CD8-positive, alpha-beta memory T cell (primary cell): ENCODE results near the gene ALDH1B1. TPM values are rescaled to one million over a fixed set of nuclear protein-coding genes. Genes with fewer than 3 reads are reported as not detected.

Source experiments
- CTCF ChIA-PET: fragments of 350-600 bp; sonication (Branson Sonifier 250); formaldehyde crosslinking; loops from one replicate; lab custom pipeline; 2021; ENCODE audit warnings: antibody characterized with exemption; lab: Charles Lee
- POLR2A ChIA-PET: fragments of 350-600 bp; sonication (Branson Sonifier 250); formaldehyde crosslinking; loops from one replicate; lab custom pipeline; 2021; ENCODE audit warnings: antibody characterized with exemption; lab: Charles Lee
- DNase-seq, 5 donors: peaks; one replicate each; pipeline versions ENCODE4 v3.0.0 to v3.0.0-alpha.2; 2020 to 2022; ENCODE audit warnings: mixed read lengths in 1 of 5
- H3K27ac ChIP-seq: one replicate; pipeline ENCODE4 v1.7.0; 2013; ENCODE audit warnings: low read depth, mild to moderate bottlenecking, low read length, moderate library complexity
- H3K27me3 ChIP-seq: 2 replicates; pipeline ENCODE4 v1.7.0; 2013; ENCODE audit warnings: low read length, mild to moderate bottlenecking; ENCODE audit not compliant: insufficient read depth, poor library complexity, severe bottlenecking
- H3K36me3 ChIP-seq: 2 replicates; pipeline ENCODE4 v1.7.0; 2013; ENCODE audit warnings: mild to moderate bottlenecking, low read length, moderate library complexity; ENCODE audit not compliant: insufficient read depth
- H3K4me1 ChIP-seq: 2 replicates; pipeline ENCODE4 v1.7.0; 2013; ENCODE audit warnings: mild to moderate bottlenecking, low read length, moderate library complexity; ENCODE audit not compliant: insufficient read depth
- H3K4me3 ChIP-seq: 2 replicates; pipeline ENCODE4 v1.7.0; 2013; ENCODE audit warnings: mild to moderate bottlenecking, low read length
- H3K9me3 ChIP-seq: 2 replicates; pipeline ENCODE4 v1.7.0; 2013; ENCODE audit warnings: mild to moderate bottlenecking, low read length
- H3K27ac Mint-ChIP-seq, 8 donors: one replicate each; pipeline ENCODE4 v1.8.0; 2020 to 2021; ENCODE audit warnings: mixed read lengths in 8 of 8, mild to moderate bottlenecking in 6 of 8, inconsistent platforms in 3 of 8, moderate library complexity in 3 of 8
- H3K27me3 Mint-ChIP-seq, 2 donors: one replicate each; pipeline ENCODE4 v1.8.0; 2020 to 2021; ENCODE audit warnings: mixed read lengths in 2 of 2, mild to moderate bottlenecking in 1 of 2, moderate library complexity in 1 of 2
- H3K36me3 Mint-ChIP-seq, 3 donors: one replicate each; pipeline ENCODE4 v1.8.0; 2020 to 2021; ENCODE audit warnings: mixed read lengths in 3 of 3, inconsistent platforms in 1 of 3, mild to moderate bottlenecking in 1 of 3
- H3K4me1 Mint-ChIP-seq, 3 donors: one replicate each; pipeline ENCODE4 v1.8.0; 2020 to 2021; ENCODE audit warnings: mixed read lengths in 3 of 3, inconsistent platforms in 1 of 3, mild to moderate bottlenecking in 1 of 3
- H3K4me3 Mint-ChIP-seq, 7 donors: one replicate each; pipeline ENCODE4 v1.8.0; 2020 to 2021; ENCODE audit warnings: mixed read lengths in 7 of 7, mild to moderate bottlenecking in 6 of 7, moderate library complexity in 4 of 7, inconsistent platforms in 2 of 7
- H3K9me3 Mint-ChIP-seq, 5 donors: one replicate each; pipeline ENCODE4 v1.8.0; 2020 to 2022; ENCODE audit warnings: mixed read lengths in 5 of 5, mild to moderate bottlenecking in 3 of 5, moderate library complexity in 2 of 5, inconsistent platforms in 1 of 5
- polyA plus RNA-seq: library from polyadenylated mRNA; unstranded; fragments of 300-500 nt; fragmentation: Illumina TruSeq; gene quantifications from one replicate; pipeline ENCODE4 v1.2.3, GENCODE V29; 2021
- total RNA-seq, 2 experiments: library from RNA; stranded (reverse); gene quantifications; one replicate each; pipeline ENCODE4 v1.2.3, GENCODE V29; 2021

Gene ALDH1B1
- total and polyA plus RNA-seq, 3 experiments from 2014 or later: 13.9 to 27.6 (median 25.1) TPM

DNA sequence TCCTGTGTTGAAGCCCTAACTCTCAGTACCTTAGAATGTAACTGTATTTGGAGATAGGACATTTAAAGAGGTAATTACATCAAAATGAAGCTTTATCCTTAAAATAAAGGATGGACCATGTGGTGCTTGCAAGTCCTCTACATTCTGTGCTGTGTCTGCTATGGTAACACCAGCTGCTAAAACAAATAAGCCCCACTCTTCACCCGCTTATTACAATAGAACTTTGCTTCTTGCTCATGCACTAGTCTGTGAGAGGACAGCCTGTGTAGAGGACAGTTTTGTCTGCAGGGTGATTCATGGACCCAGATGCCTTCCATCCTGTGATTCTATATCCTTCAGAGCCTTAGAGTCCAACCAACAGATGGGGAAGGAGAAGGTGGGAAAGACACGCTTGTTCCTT is 44.2 kb downstream of the ALDH1B1 start:
- no peak overlapping the region for H3K4me3 Mint-ChIP-seq
- H3K27ac ChIP-seq: no peak overlapping the region
- H3K27me3 ChIP-seq: no peaks in the 10 kb centered on the region
- no peak for DNase-seq
- POLR2A ChIA-PET: no interaction called here
- H3K27me3 Mint-ChIP-seq: peaks cover 12 to 22% of the 10 kb centered on the region in 2 donors
- H3K9me3 Mint-ChIP-seq: no peaks in the 10 kb centered on the region
- H3K4me1 ChIP-seq: no peaks in the 10 kb centered on the region
- no peaks in the 10 kb centered on the region for H3K36me3 Mint-ChIP-seq
- CTCF ChIA-PET: no interaction called here
- H3K4me1 Mint-ChIP-seq: no peaks in the 10 kb centered on the region
- no peaks in the 10 kb centered on the region for H3K36me3 ChIP-seq
- H3K4me3 ChIP-seq: no peak overlapping the region
- H3K27ac Mint-ChIP-seq: no peak overlapping the region
- H3K9me3 ChIP-seq: no peaks in the 10 kb centered on the region

GRCh38 chr9:38437193-38437823 is 44.8 kb downstream of the ALDH1B1 start:
- H3K9me3 Mint-ChIP-seq: no peaks in the 10 kb centered on the region
- H3K4me1 Mint-ChIP-seq: no peaks in the 10 kb centered on the region
- ChIA-PET POLR2A (no interaction called here), CTCF (no interaction called here)
- no peaks in the 10 kb centered on the region for H3K36me3 Mint-ChIP-seq
- DNase-seq: no peak
- no peak overlapping the region for H3K4me3 Mint-ChIP-seq
- H3K27me3 Mint-ChIP-seq: peaks cover 12 to 20% of the 10 kb centered on the region in 2 donors
- no peak overlapping the region for H3K27ac ChIP-seq
- no peak overlapping the region for H3K27ac Mint-ChIP-seq
- no peaks in the 10 kb centered on the region for H3K36me3 ChIP-seq
- H3K27me3 ChIP-seq: no peaks in the 10 kb centered on the region
- no peaks in the 10 kb centered on the region for H3K4me1 ChIP-seq
- no peak overlapping the region for H3K4me3 ChIP-seq
- no peaks in the 10 kb centered on the region for H3K9me3 ChIP-seq

DNA sequence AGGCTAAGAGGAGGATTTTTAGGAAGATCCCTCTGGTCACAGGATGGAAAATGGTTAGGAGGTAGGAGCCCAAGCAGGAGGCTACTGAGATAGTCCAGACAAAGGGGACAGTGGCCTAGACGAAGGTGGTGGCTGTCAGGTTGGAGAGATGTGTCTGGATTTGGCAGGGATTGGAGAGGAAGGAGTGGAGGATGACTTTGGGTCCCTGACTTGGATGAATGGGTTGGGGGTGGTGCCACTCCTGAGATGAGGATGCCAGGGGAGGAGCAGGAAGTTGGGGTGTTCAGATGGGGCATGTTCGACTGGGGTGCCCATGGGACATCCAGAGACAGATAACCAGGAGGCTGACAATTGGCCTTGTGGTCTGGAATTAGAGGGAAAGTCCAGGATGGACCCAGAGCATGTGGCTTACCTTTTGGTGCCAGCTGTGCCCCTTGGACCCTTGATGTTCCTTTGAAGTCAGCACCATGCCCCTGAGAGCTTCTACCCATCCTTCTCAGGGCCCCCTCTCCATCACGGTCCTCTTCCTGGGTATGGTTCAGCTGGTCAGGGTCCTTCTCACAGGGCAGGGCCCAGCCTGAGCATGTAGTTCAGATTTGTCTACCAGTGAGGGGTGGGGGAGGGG is 46.9 kb downstream of the ALDH1B1 start:
- Mint-ChIP-seq H3K9me3 (no peaks in the 10 kb centered on the region), H3K36me3 (no peaks in the 10 kb centered on the region), H3K4me1 (no peaks in the 10 kb centered on the region), H3K27ac (peak overlapping the region in 1 of 8 donors; percentile 32), H3K4me3 (no peak overlapping the region), H3K27me3 (peaks cover 11 to 20% of the 10 kb centered on the region in 2 donors)
- DNase-seq: no peak
- POLR2A ChIA-PET: no interaction called here
- no peaks in the 10 kb centered on the region for H3K9me3 ChIP-seq
- no peak overlapping the region for H3K4me3 ChIP-seq
- CTCF ChIA-PET: no interaction called here
- H3K27me3 ChIP-seq: no peaks in the 10 kb centered on the region
- H3K4me1 ChIP-seq: no peaks in the 10 kb centered on the region
- no peak overlapping the region for H3K27ac ChIP-seq
- no peaks in the 10 kb centered on the region for H3K36me3 ChIP-seq

DNA sequence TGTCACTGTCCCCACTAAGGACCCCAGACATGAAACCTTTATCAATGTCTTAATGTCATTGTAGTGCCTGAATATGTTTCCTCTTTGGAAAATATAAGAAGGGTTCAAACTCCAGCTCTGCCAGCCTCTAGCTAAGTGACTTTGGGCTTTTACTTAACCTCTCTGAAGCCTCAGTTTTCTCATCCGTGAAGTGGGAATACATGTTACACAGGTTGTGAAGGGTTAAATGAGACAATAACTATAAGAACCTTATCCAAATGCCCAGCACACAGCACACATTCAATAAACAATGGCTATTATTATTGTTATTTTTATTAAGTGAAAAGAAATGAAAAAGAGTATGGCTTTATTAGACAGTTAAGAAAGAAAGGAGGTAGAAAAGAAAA is 47.4 kb downstream of the ALDH1B1 start:
- Mint-ChIP-seq H3K9me3 (no peaks in the 10 kb centered on the region), H3K36me3 (no peaks in the 10 kb centered on the region), H3K27ac (no peak overlapping the region), H3K4me3 (no peak overlapping the region), H3K4me1 (no peaks in the 10 kb centered on the region), H3K27me3 (peaks cover 13 to 22% of the 10 kb centered on the region in 2 donors)
- ChIA-PET POLR2A (no interaction called here), CTCF (no interaction called here)
- Histone ChIP-seq H3K9me3 (no peaks in the 10 kb centered on the region), H3K4me1 (no peaks in the 10 kb centered on the region), H3K27ac (no peak overlapping the region), H3K27me3 (no peaks in the 10 kb centered on the region), H3K4me3 (no peak overlapping the region), H3K36me3 (no peaks in the 10 kb centered on the region)
- no peak for DNase-seq

DNA sequence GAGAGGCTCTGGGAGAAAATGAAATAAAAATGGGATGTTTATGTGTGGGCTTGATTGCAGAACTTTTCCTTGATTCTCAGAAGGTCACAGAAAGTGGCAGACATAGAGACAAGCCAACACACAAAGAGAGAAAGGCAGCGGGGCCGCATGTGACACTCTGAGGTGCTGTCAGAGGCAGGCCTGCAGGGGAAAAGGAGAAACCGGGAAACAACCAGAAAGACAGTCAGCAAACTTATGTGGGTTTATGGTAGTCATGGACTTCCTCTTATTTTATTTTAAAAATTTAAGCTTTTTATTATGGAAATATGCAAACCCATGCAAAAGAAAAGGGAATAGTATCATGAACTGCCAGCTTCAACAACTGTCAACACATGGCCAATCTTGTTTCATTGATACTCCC is 48.0 kb downstream of the ALDH1B1 start:
- no peak overlapping the region for H3K4me3 ChIP-seq
- Mint-ChIP-seq H3K9me3 (no peaks in the 10 kb centered on the region), H3K4me1 (no peaks in the 10 kb centered on the region), H3K36me3 (no peaks in the 10 kb centered on the region), H3K27me3 (peaks cover 17 to 23% of the 10 kb centered on the region in 2 donors), H3K27ac (no peak overlapping the region), H3K4me3 (no peak overlapping the region)
- H3K36me3 ChIP-seq: no peaks in the 10 kb centered on the region
- H3K9me3 ChIP-seq: no peaks in the 10 kb centered on the region
- H3K4me1 ChIP-seq: no peaks in the 10 kb centered on the region
- ChIA-PET POLR2A (no interaction called here), CTCF (no interaction called here)
- DNase-seq: no peak
- H3K27me3 ChIP-seq: no peaks in the 10 kb centered on the region
- no peak overlapping the region for H3K27ac ChIP-seq

DNA sequence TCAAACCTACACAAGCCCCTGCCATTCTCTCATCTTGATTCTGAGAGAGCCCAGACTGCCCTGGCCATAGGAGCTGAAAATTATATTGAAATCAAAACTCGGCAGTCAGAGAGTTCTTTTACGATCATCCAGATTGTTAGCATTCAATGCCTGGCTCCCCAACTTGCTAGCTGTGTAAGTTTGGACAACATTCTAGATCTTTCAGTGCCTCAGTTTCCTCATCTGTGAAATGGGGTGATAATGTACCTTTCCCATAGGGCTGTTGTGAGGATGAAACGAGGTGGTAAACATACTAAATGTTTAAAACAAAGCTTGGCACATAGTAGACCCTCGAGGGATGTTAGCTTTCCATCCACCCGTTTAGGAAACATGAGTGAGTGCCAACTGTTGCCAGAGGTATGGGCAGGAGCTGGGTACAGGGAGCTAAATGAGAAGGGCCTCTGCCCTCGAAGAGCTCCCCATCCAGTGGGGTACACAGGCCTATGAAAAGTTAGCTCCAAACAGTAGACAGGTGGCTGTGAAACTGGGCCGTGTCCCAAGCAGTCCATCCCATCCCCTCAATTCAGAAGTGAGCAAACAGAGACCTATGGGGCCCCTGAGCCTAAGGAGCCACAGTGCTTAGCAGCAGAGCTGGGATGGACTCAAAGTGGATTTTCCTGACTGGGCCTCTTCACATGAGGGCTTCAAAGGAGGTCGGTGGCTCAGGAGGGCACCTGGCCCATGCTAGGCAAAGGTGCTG is 49.0 kb downstream of the ALDH1B1 start:
- ChIA-PET POLR2A (no interaction called here), CTCF (interaction anchor here (0.9 kb wide), 1 partner anchor 9 kb away, joined by 3 read pairs; no protein-coding TSS in a partner anchor)
- no peaks in the 10 kb centered on the region for H3K27me3 ChIP-seq
- H3K4me1 ChIP-seq: no peaks in the 10 kb centered on the region
- Mint-ChIP-seq H3K27ac (no peak overlapping the region), H3K4me3 (no peak overlapping the region), H3K36me3 (no peaks in the 10 kb centered on the region), H3K4me1 (no peaks in the 10 kb centered on the region), H3K27me3 (peaks cover 19 to 24% of the 10 kb centered on the region in 2 donors), H3K9me3 (no peaks in the 10 kb centered on the region)
- H3K27ac ChIP-seq: no peak overlapping the region
- no peaks in the 10 kb centered on the region for H3K9me3 ChIP-seq
- H3K4me3 ChIP-seq: no peak overlapping the region
- no peak for DNase-seq
- no peaks in the 10 kb centered on the region for H3K36me3 ChIP-seq

DNA sequence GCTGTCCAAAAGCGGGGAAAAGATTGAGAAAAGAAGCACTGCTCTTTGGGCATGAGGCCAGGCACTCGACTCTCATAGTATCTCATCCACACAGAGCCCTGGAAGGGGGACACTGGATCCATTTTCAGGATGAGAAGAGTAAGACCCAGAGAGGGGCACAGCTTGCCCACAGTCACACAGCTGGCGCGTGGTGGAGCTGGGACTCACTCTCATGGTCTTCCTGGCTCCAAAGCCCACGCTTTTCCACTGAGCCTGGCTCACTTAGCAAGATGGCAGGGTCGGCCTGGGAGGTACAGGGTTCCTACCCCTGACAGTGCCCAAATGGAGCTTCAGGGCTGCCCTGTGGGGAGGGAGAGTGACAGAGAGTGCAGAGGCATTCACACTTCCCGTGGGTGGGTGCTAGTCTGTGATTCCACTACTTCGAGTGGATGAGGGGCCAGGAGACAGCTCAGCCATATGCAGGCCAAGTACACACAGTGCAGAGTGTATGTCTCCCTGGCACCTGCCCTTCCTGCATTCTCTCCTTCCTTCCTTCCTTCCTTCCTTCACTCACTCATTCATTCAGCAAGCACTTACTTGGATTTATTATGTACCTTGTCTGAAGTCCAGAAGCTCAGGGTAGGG is 50.1 kb downstream of the ALDH1B1 start:
- DNase-seq: no peak
- ChIA-PET CTCF (interaction anchor here (0.9 kb wide), 1 partner anchor 8 kb away, joined by 3 read pairs; no protein-coding TSS in a partner anchor), POLR2A (no interaction called here)
- Histone ChIP-seq H3K9me3 (no peaks in the 10 kb centered on the region), H3K4me1 (no peaks in the 10 kb centered on the region), H3K4me3 (no peak overlapping the region), H3K27ac (no peak overlapping the region), H3K27me3 (no peaks in the 10 kb centered on the region), H3K36me3 (no peaks in the 10 kb centered on the region)
- Mint-ChIP-seq H3K9me3 (no peaks in the 10 kb centered on the region), H3K27ac (no peak overlapping the region), H3K4me1 (no peaks in the 10 kb centered on the region), H3K27me3 (peaks cover 17 to 21% of the 10 kb centered on the region in 2 donors), H3K4me3 (no peak overlapping the region), H3K36me3 (no peaks in the 10 kb centered on the region)

GRCh38 chr9:38443181-38443580 is 50.7 kb downstream of the ALDH1B1 start:
- Mint-ChIP-seq H3K9me3 (no peaks in the 10 kb centered on the region), H3K4me3 (no peak overlapping the region), H3K36me3 (no peaks in the 10 kb centered on the region), H3K27me3 (peaks cover 16 to 21% of the 10 kb centered on the region in 2 donors), H3K27ac (no peak overlapping the region), H3K4me1 (no peaks in the 10 kb centered on the region)
- DNase-seq: no peak
- ChIA-PET POLR2A (no interaction called here), CTCF (no interaction called here)
- Histone ChIP-seq H3K4me3 (no peak overlapping the region), H3K27me3 (no peaks in the 10 kb centered on the region), H3K36me3 (no peaks in the 10 kb centered on the region), H3K9me3 (no peaks in the 10 kb centered on the region), H3K27ac (no peak overlapping the region), H3K4me1 (no peaks in the 10 kb centered on the region)
